Measurements from ENCODE around the gene MACF1.

DNA sequence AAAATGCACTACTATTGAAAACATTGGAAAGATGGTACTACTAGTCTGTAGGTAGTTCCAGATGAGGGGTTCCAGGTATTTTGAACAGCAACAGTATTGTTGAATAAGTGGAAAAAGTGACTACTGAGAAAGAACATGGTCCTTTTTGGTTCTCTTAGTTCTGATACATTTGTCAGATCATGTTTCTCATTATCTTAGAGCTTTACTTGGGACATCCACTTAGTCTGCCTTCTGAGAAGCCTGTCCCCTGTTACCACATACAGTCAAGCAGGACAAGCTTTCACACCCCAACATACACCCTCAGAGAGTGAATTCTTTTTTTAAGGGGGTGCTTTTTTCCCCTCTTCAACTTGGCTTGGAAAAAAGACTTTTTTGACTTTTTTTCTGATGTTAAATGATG is 41.0 kb upstream of the MACF1 start:
- TF ChIP-seq FOXM1 (IDR thresholded peaks at IDR 0.05; ENCODE audit: borderline replicate concordance) (no peak), FOXA1 (IDR thresholded peaks at IDR 0.05) (no peak), TARDBP (IDR thresholded peaks at IDR 0.05) (no peak), NFRKB (IDR thresholded peaks at IDR 0.05) (no peak), CTBP1 (IDR thresholded peaks at IDR 0.05; ENCODE audit: borderline replicate concordance) (no peak), L3MBTL2 (conservative IDR thresholded peaks at IDR 0.05) (no peak), ARNT (IDR thresholded peaks at IDR 0.05) (no peak), SP1 (IDR thresholded peaks at IDR 0.05) (no peak), ZNF384 (IDR thresholded peaks at IDR 0.05) (no peak), FOXK2 (IDR thresholded peaks at IDR 0.05) (no peak)

Measured in HEK293T (cell line).